Effector CD8-positive, alpha-beta T cell (primary cell): ENCODE results near the gene PARP9.

ENCODE experiments used
- DNase-seq: peaks from one replicate; lab custom pipeline; 2025; lab: John Stamatoyannopoulos, UW
- total RNA-seq, 4 experiments: gene quantifications; one replicate each; lab custom pipeline; 2026; lab: John Stamatoyannopoulos, UW

PARP9 gene
- 49.0 to 111 (median 89.4) reads per million in 4 experiments for total RNA-seq

- DNase-seq = peak; percentile 59
Observed at GRCh38 chr3:122564155-122564912, at the start of gene PARP9, which contains the start of gene DTX3L. Gene PARP9 (minus strand): TSS chr3:122564300. CDS start chr3:122559620, 4,680 bp downstream. Gene DTX3L (plus strand): TSS chr3:122564338. CDS start chr3:122564427, 89 bp downstream.

- no peak for DNase-seq
Observed at GRCh38 chr3:122612696-122613095, 48.6 kb upstream of the PARP9 start.

GRCh38 chr3:122609798-122610559, 45.9 kb upstream of the PARP9 start:
- DNase-seq = no peak

- DNase-seq = no peak
Observed at GRCh38 chr3:122608916-122609315, 44.8 kb upstream of the PARP9 start.

- DNase-seq = no peak
Observed at GRCh38 chr3:122606330-122606729, 42.2 kb upstream of the PARP9 start.

GRCh38 chr3:122603056-122603455, 39.0 kb upstream of the PARP9 start:
- no peak for DNase-seq

GRCh38 chr3:122602011-122602710, 38.1 kb upstream of the PARP9 start:
- DNase-seq = no peak

GRCh38 chr3:122598556-122598955, 34.5 kb upstream of the PARP9 start:
- DNase-seq = no peak

GRCh38 chr3:122598151-122598550, 34.1 kb upstream of the PARP9 start:
- DNase-seq = no peak

GRCh38 chr3:122594025-122594424, 29.9 kb upstream of the PARP9 start:
- DNase-seq = no peak

GRCh38 chr3:122590610-122591009, 26.5 kb upstream of the PARP9 start:
- no peak for DNase-seq

GRCh38 chr3:122589297-122589696, 25.2 kb upstream of the PARP9 start:
- DNase-seq = no peak

- DNase-seq = no peak
Observed at GRCh38 chr3:122587572-122587971, 23.5 kb upstream of the PARP9 start.

GRCh38 chr3:122586773-122587485, 22.8 kb upstream of the PARP9 start:
- DNase-seq = no peak

GRCh38 chr3:122586098-122586497, 22.0 kb upstream of the PARP9 start:
- no peak for DNase-seq

- DNase-seq = no peak
Observed at GRCh38 chr3:122582390-122582789, 18.3 kb upstream of the PARP9 start.

- DNase-seq = no peak
Observed at GRCh38 chr3:122581622-122582021, 17.5 kb upstream of the PARP9 start.

GRCh38 chr3:122580470-122580869, 16.4 kb upstream of the PARP9 start:
- DNase-seq = no peak

GRCh38 chr3:122578069-122578740, 14.1 kb upstream of the PARP9 start:
- no peak for DNase-seq

GRCh38 chr3:122577409-122578031, 13.4 kb upstream of the PARP9 start, which contains the start of gene PARP15:
Gene PARP15 (plus strand): TSS chr3:122577650. CDS start chr3:122577668, 18 bp downstream.
- DNase-seq = peak; percentile 2
